Stomach (tissue), 9 donors: ENCODE results near the gene ZMIZ1. TPM values are rescaled to one million over a fixed set of nuclear protein-coding genes. Genes with fewer than 3 reads are reported as not detected.
A peak's percentile ranks its signal among the peaks of the same experiment; 100 is the strongest.

Experiments
- DNase-seq, 2 donors: peaks; one replicate each; pipeline versions ENCODE4 v3.0.0 to v3.0.0-alpha.2; 2013 to 2019
- H3K27ac ChIP-seq, 5 donors: fragments of 200-600 bp in 4 of 5; sonication (generic) in 4 of 5; one replicate each; pipeline ENCODE4 v1.5.1; 2013 to 2019; ENCODE audit warnings: mild to moderate bottlenecking in 1 of 5, moderate library complexity in 1 of 5
- H3K27me3 ChIP-seq, 3 donors: fragments of 200-600 bp; sonication (generic); one replicate each; pipeline ENCODE4 v1.5.1; 2017 to 2019; ENCODE audit warnings: mixed run types in 1 of 3
- H3K36me3 ChIP-seq, 4 donors: fragments of 200-600 bp; sonication (generic); 1 replicate in 3 of 4; 2 replicates in 1 of 4; pipeline ENCODE4 v1.5.1; 2016 to 2019
- H3K4me1 ChIP-seq, 4 donors: fragments of 200-600 bp; sonication (generic); one replicate each; pipeline ENCODE4 v1.5.1; 2016 to 2019
- H3K4me3 ChIP-seq, 4 donors: fragments of 200-600 bp; sonication (generic) in 3 of 4; one replicate each; pipeline ENCODE4 v1.5.1; 2016 to 2019; ENCODE audit warnings: mild to moderate bottlenecking in 1 of 4
- H3K9me3 ChIP-seq, 4 donors: fragments of 200-600 bp; sonication (generic); one replicate each; pipeline ENCODE4 v1.5.1; 2016 to 2019
- EP300 ChIP-seq: sonication (generic); formaldehyde crosslinking; IDR thresholded peaks from one replicate; pipeline ENCODE4 v1.6.1; 2017; ENCODE audit warnings: antibody characterized with exemption
- POLR2A ChIP-seq, 4 donors: fragments of 450-650 bp; IDR thresholded peaks; one replicate each; pipeline ENCODE4 v1.6.1; 2016; ENCODE audit warnings: antibody characterized with exemption in 4 of 4, control low read depth in 2 of 4, mild to moderate bottlenecking in 1 of 4, moderate library complexity in 1 of 4
- POLR2AphosphoS5 ChIP-seq, 3 donors: sonication (generic); formaldehyde crosslinking; IDR thresholded peaks; one replicate each; pipeline ENCODE4 v1.6.1; 2016; ENCODE audit warnings: antibody characterized with exemption in 3 of 3
- WGBS, 5 donors: extraction: QIAGEN DNeasy Blood & Tissue Kit in 3 of 5; methylation state at CpG; one replicate each; pipeline versions ENCODE4 v1.1.5 to v1.1.7; 2013 to 2018; 5-methylcytosine and 5-hydroxymethylcytosine counted together
- intact Hi-C: fragments of 100-400 bp; cut with DNase I; formaldehyde crosslinking; loops from one replicate; pipeline ENCODE4 v1.15.1; 2023; ENCODE audit warnings: low total_unique reads
- polyA plus RNA-seq, 3 donors: library from polyadenylated mRNA; stranded (reverse); fragments of 200-250 nt; gene quantifications; one replicate each; pipeline ENCODE4 v1.2.3, GENCODE V29; 2013
- total RNA-seq, 5 donors: library from RNA; depleted of rRNA; stranded (reverse); fragments of >200 nt; gene quantifications; one replicate each; pipeline versions ENCODE4 v1.1.0 to v1.2.3, GENCODE V29; 2014 to 2016
- TF ChIP-seq, protein P1 (sequence below), 7 experiments: fragments of 450-650 bp in 4 of 7; fragments of 200-600 bp in 3 of 7; sonication (generic) in 3 of 7; IDR thresholded peaks; one replicate each; pipeline ENCODE4 v1.5.1; 2016 to 2019; ENCODE audit warnings: antibody characterized with exemption in 7 of 7, control low read depth in 2 of 7, mild to moderate bottlenecking in 1 of 7
- donor health status: healthy with polysubstance abuse.
- donor health status: Bipolar disorder and iron deficiency.
- donor health status: healthy.

The ZMIZ1 gene
- total and polyA plus RNA-seq, 8 donors = 17.7 to 103 (median 26.3) TPM

GRCh38 chr10:79054203-79055099, 14.3 kb upstream of the ZMIZ1 start:
- no peaks in the 10 kb centered on the region for H3K9me3 ChIP-seq
- intact Hi-C loops = no loop called here
- H3K4me3 ChIP-seq = no peak overlapping the region
- WGBS, 5 donors = 26 to 69% (median 36%) methylated on average over 12 to 13 of the region's 13 CpGs
- DNase-seq = peak; percentile 78 to 87
- no peaks in the 10 kb centered on the region for H3K36me3 ChIP-seq
- TF ChIP-seq, protein P1, sequence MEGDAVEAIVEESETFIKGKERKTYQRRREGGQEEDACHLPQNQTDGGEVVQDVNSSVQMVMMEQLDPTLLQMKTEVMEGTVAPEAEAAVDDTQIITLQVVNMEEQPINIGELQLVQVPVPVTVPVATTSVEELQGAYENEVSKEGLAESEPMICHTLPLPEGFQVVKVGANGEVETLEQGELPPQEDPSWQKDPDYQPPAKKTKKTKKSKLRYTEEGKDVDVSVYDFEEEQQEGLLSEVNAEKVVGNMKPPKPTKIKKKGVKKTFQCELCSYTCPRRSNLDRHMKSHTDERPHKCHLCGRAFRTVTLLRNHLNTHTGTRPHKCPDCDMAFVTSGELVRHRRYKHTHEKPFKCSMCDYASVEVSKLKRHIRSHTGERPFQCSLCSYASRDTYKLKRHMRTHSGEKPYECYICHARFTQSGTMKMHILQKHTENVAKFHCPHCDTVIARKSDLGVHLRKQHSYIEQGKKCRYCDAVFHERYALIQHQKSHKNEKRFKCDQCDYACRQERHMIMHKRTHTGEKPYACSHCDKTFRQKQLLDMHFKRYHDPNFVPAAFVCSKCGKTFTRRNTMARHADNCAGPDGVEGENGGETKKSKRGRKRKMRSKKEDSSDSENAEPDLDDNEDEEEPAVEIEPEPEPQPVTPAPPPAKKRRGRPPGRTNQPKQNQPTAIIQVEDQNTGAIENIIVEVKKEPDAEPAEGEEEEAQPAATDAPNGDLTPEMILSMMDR (IDR thresholded peaks at IDR 0.05) = no peak
- peak in 2 of 3 donors; percentile 29 to 78 for TF ChIP-seq POLR2AphosphoS5 (IDR thresholded peaks at IDR 0.05)
- peak overlapping the region; percentile 70 to 85 (median 79) for H3K27ac ChIP-seq
- peaks cover 48 to 88% (median 66%) of the 10 kb centered on the region in 4 donors for H3K4me1 ChIP-seq
- no peaks in the 10 kb centered on the region for H3K27me3 ChIP-seq

DNA sequence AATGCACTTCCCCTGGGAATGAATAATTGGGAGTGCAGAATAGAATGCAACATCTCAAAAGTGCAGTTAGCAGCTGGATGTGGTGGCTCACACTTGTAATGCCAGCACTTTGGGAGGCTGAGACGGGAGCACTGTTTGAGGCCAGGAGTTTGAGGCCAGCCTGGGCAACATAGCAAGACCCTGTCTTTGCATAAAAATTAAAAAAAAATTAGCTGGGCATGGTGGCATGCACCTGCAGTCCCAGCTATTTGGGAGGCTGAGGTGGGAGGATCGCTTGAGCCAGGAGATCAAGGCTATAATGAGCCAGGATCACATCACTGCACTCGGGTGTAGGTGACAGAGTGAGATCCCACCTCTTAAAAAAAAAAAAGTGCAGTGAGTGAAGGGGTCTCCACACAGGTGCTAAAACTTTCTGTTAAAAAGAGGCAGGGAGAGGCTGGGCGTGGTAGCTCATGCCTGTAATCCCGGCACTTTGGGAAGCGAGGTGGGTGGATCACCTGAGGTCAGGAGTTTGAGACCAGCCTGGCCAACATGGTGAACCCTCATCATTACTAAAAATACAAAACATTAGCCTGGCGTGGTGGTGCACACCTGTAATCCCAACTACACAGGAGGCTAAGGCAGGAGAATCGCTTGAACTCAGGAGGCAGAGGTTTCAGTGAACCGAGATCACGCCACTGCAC, 13.5 kb upstream of the ZMIZ1 start:
- no peaks in the 10 kb centered on the region for H3K36me3 ChIP-seq
- H3K9me3 ChIP-seq = no peaks in the 10 kb centered on the region
- peaks cover 48 to 86% (median 64%) of the 10 kb centered on the region in 4 donors for H3K4me1 ChIP-seq
- no peak for TF ChIP-seq POLR2AphosphoS5 (IDR thresholded peaks at IDR 0.05)
- TF ChIP-seq, protein P1 (IDR thresholded peaks at IDR 0.05) = no peak
- TF ChIP-seq POLR2A (IDR thresholded peaks at IDR 0.05) = no peak
- TF ChIP-seq EP300 = no peak
- H3K27ac ChIP-seq = peak overlapping the region; percentile 70 to 85 (median 79)
- 80 to 89% (median 84%) methylated on average over 10 of the region's 10 CpGs for WGBS, 5 donors
- H3K27me3 ChIP-seq = no peaks in the 10 kb centered on the region
- intact Hi-C loops = no loop called here
- DNase-seq = peak in 1 of 2 donors; percentile 22
- H3K4me3 ChIP-seq = no peak overlapping the region

DNA sequence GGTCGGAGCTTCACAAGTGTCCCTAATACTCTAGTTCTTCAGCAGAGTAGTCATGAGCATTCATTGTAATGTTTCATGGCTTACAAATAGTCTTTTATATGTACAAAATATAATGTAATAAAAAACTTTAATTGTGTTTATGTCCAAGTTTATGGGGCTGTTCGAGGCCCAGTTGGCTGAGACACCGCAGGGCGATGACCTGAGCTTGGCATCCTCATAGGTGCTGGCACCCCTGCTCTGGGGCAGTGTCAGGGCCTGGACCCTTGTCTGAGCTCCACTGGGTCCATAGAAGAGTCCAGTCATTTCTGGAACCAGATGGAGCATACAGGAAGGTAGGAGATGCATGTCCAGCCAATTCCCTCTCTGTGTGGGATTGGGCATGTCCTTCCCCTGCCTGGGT, 12.9 kb upstream of the ZMIZ1 start:
- intact Hi-C loops = no loop called here
- no peak for TF ChIP-seq POLR2A (IDR thresholded peaks at IDR 0.05)
- TF ChIP-seq POLR2AphosphoS5 (IDR thresholded peaks at IDR 0.05) = no peak
- TF ChIP-seq, protein P1 (IDR thresholded peaks at IDR 0.05) = no peak
- no peak for TF ChIP-seq EP300
- Histone ChIP-seq H3K27me3 (no peaks in the 10 kb centered on the region), H3K4me3 (no peak overlapping the region), H3K4me1 (peaks cover 48 to 86% (median 64%) of the 10 kb centered on the region in 4 donors), H3K36me3 (no peaks in the 10 kb centered on the region), H3K9me3 (no peaks in the 10 kb centered on the region), H3K27ac (peak overlapping the region in 4 of 5 donors; percentile 70 to 85 (median 77))
- 82 to 95% (median 89%) methylated on average over 4 of the region's 4 CpGs for WGBS, 5 donors
- DNase-seq = peak in 1 of 2 donors; percentile 20

DNA sequence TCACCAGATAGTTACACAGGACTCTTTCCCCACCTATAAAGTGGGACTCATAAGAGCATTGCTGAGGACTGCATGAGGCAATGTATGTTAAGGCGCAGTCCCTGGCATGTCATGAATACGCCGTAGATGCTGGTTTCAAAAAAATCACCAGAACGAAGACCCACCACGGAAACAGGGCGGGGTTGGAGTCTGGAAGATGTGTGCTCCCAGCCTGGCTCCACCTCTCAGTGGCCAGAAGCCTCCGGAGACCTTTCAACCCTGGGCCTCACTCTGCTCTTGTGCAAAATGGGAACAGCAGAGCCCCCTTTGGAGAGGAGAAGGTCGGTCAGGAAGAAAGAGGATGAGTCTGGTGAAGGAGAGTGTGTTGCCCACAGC, 12.4 kb upstream of the ZMIZ1 start:
- intact Hi-C loops = no loop called here
- no peak for TF ChIP-seq EP300
- TF ChIP-seq POLR2AphosphoS5 (IDR thresholded peaks at IDR 0.05) = no peak
- TF ChIP-seq, protein P1 (IDR thresholded peaks at IDR 0.05) = no peak
- no peak for TF ChIP-seq POLR2A (IDR thresholded peaks at IDR 0.05)

More for the DNA sequence above, 12.4 kb upstream of the ZMIZ1 start:
- Histone ChIP-seq H3K36me3 (no peaks in the 10 kb centered on the region), H3K27me3 (no peaks in the 10 kb centered on the region), H3K27ac (peak overlapping the region in 3 of 5 donors; percentile 70 to 85 (median 79)), H3K4me3 (no peak overlapping the region), H3K4me1 (peaks cover 48 to 86% (median 64%) of the 10 kb centered on the region in 4 donors), H3K9me3 (no peaks in the 10 kb centered on the region)
- 73 to 85% (median 81%) methylated on average over 8 of the region's 8 CpGs for WGBS, 5 donors
- peak in 1 of 2 donors; percentile 24 for DNase-seq
